Stimulated activated naive CD8-positive, alpha-beta T cell treated with anti-CD3 and anti-CD28 coated beads, Interleukin-15, Interleukin-2, amounts not matched to agents 100 ng/mL and 50 ng/mL, for 24 hours (primary cell): ENCODE results near the gene CENPT.
A peak's percentile ranks its signal among the peaks of the same experiment; 100 is the strongest.

Experiments
- H3K27ac Mint-ChIP-seq: one replicate; pipeline ENCODE4 v1.8.0; 2021; ENCODE audit warnings: mild to moderate bottlenecking, mixed read lengths
- H3K27me3 Mint-ChIP-seq: one replicate; pipeline ENCODE4 v1.8.0; 2021; ENCODE audit warnings: mixed read lengths
- H3K36me3 Mint-ChIP-seq: one replicate; pipeline ENCODE4 v1.8.0; 2021; ENCODE audit warnings: low read depth, mixed read lengths
- H3K4me1 Mint-ChIP-seq: one replicate; pipeline ENCODE4 v1.8.0; 2021; ENCODE audit warnings: low read depth, mixed read lengths
- H3K4me3 Mint-ChIP-seq: one replicate; pipeline ENCODE4 v1.8.0; 2021; ENCODE audit warnings: mild to moderate bottlenecking, mixed read lengths
- H3K9me3 Mint-ChIP-seq: one replicate; pipeline ENCODE4 v1.8.0; 2021; ENCODE audit warnings: mixed read lengths

The CENPT gene

GRCh38 chr16:67881621-67882161 is 34.2 kb upstream of the CENPT start:
- no peaks in the 10 kb centered on the region for H3K27me3 Mint-ChIP-seq
- H3K9me3 Mint-ChIP-seq: no peaks in the 10 kb centered on the region
- no peak overlapping the region for H3K4me3 Mint-ChIP-seq
- H3K4me1 Mint-ChIP-seq: no peaks in the 10 kb centered on the region
- H3K36me3 Mint-ChIP-seq: peaks cover 57% of the 10 kb centered on the region
- no peak overlapping the region for H3K27ac Mint-ChIP-seq

- Mint-ChIP-seq H3K36me3 (peaks cover 63% of the 10 kb centered on the region), H3K27ac (no peak overlapping the region), H3K9me3 (no peaks in the 10 kb centered on the region), H3K4me1 (peaks cover under 1% of the 10 kb centered on the region), H3K27me3 (no peaks in the 10 kb centered on the region), H3K4me3 (no peak overlapping the region)
These were observed 33.1 kb upstream of the CENPT start for GRCh38 chr16:67880584-67880983.

GRCh38 chr16:67879936-67880335 is 32.4 kb upstream of the CENPT start:
- peaks cover 7% of the 10 kb centered on the region for H3K4me1 Mint-ChIP-seq
- peaks cover 63% of the 10 kb centered on the region for H3K36me3 Mint-ChIP-seq
- H3K9me3 Mint-ChIP-seq: no peaks in the 10 kb centered on the region
- no peak overlapping the region for H3K27ac Mint-ChIP-seq
- H3K4me3 Mint-ChIP-seq: no peak overlapping the region
- H3K27me3 Mint-ChIP-seq: no peaks in the 10 kb centered on the region

- Mint-ChIP-seq H3K4me1 (peaks cover 12% of the 10 kb centered on the region), H3K36me3 (peaks cover 61% of the 10 kb centered on the region), H3K27ac (no peak overlapping the region)
These were observed 32.0 kb upstream of the CENPT start for GRCh38 chr16:67879462-67879861.

GRCh38 chr16:67878846-67879245 is 31.4 kb upstream of the CENPT start:
- peaks cover 58% of the 10 kb centered on the region for H3K36me3 Mint-ChIP-seq
- H3K27me3 Mint-ChIP-seq: no peaks in the 10 kb centered on the region
- H3K4me1 Mint-ChIP-seq: peaks cover 18% of the 10 kb centered on the region
- no peak overlapping the region for H3K27ac Mint-ChIP-seq
- H3K4me3 Mint-ChIP-seq: no peak overlapping the region
- H3K9me3 Mint-ChIP-seq: no peaks in the 10 kb centered on the region

More at GRCh38 chr16:67879462-67879861, 32.0 kb upstream of the CENPT start:
- Mint-ChIP-seq H3K9me3 (no peaks in the 10 kb centered on the region), H3K4me3 (no peak overlapping the region), H3K27me3 (no peaks in the 10 kb centered on the region)

GRCh38 chr16:67878232-67878631 is 30.7 kb upstream of the CENPT start:
- no peak overlapping the region for H3K4me3 Mint-ChIP-seq

GRCh38 chr16:67877064-67877463 is 29.6 kb upstream of the CENPT start:
- no peak overlapping the region for H3K4me3 Mint-ChIP-seq
- no peaks in the 10 kb centered on the region for H3K27me3 Mint-ChIP-seq
- peaks cover 26% of the 10 kb centered on the region for H3K4me1 Mint-ChIP-seq
- H3K9me3 Mint-ChIP-seq: no peaks in the 10 kb centered on the region
- peaks cover 43% of the 10 kb centered on the region for H3K36me3 Mint-ChIP-seq
- no peak overlapping the region for H3K27ac Mint-ChIP-seq

More at GRCh38 chr16:67878232-67878631, 30.7 kb upstream of the CENPT start:
- no peaks in the 10 kb centered on the region for H3K9me3 Mint-ChIP-seq
- peaks cover 52% of the 10 kb centered on the region for H3K36me3 Mint-ChIP-seq
- no peak overlapping the region for H3K27ac Mint-ChIP-seq
- no peaks in the 10 kb centered on the region for H3K27me3 Mint-ChIP-seq
- peaks cover 22% of the 10 kb centered on the region for H3K4me1 Mint-ChIP-seq

- peak overlapping the region; percentile 87 for H3K4me3 Mint-ChIP-seq
- peak overlapping the region; percentile 77 for H3K27ac Mint-ChIP-seq
- H3K9me3 Mint-ChIP-seq: no peaks in the 10 kb centered on the region
- H3K27me3 Mint-ChIP-seq: no peaks in the 10 kb centered on the region
- peaks cover 43% of the 10 kb centered on the region for H3K36me3 Mint-ChIP-seq
- H3K4me1 Mint-ChIP-seq: peaks cover 26% of the 10 kb centered on the region
These were observed 26.9 kb upstream of the CENPT start for GRCh38 chr16:67874372-67874771.

- H3K4me1 Mint-ChIP-seq: peaks cover 26% of the 10 kb centered on the region
These were observed 26.2 kb upstream of the CENPT start for GRCh38 chr16:67873435-67874370.

GRCh38 chr16:67872631-67873434 is 25.3 kb upstream of the CENPT start, which contains the start of gene EDC4:
Gene EDC4 (plus strand): TSS chr16:67873052. CDS start chr16:67873262, 210 bp downstream.
- peaks cover 38% of the 10 kb centered on the region for H3K36me3 Mint-ChIP-seq
- H3K27me3 Mint-ChIP-seq: no peaks in the 10 kb centered on the region
- peaks cover 26% of the 10 kb centered on the region for H3K4me1 Mint-ChIP-seq
- H3K4me3 Mint-ChIP-seq: peak within 1 kb of the TSS; percentile 87
- H3K9me3 Mint-ChIP-seq: no peaks in the 10 kb centered on the region
- H3K27ac Mint-ChIP-seq: peak within 1 kb of the TSS; percentile 77

More at GRCh38 chr16:67873435-67874370, 26.2 kb upstream of the CENPT start:
- Mint-ChIP-seq H3K27me3 (no peaks in the 10 kb centered on the region), H3K9me3 (no peaks in the 10 kb centered on the region), H3K27ac (peak overlapping the region; percentile 77), H3K36me3 (peaks cover 36% of the 10 kb centered on the region), H3K4me3 (peak overlapping the region; percentile 87)

GRCh38 chr16:67872131-67872630 is 24.7 kb upstream of the CENPT start:
- H3K9me3 Mint-ChIP-seq: no peaks in the 10 kb centered on the region
- H3K27me3 Mint-ChIP-seq: no peaks in the 10 kb centered on the region
- H3K36me3 Mint-ChIP-seq: peaks cover 34% of the 10 kb centered on the region
- peak overlapping the region; percentile 61 for H3K27ac Mint-ChIP-seq
- peaks cover 26% of the 10 kb centered on the region for H3K4me1 Mint-ChIP-seq
- peak overlapping the region; percentile 87 for H3K4me3 Mint-ChIP-seq

GRCh38 chr16:67871256-67871655 is 23.8 kb upstream of the CENPT start:
- no peak overlapping the region for H3K4me3 Mint-ChIP-seq
- peaks cover 39% of the 10 kb centered on the region for H3K36me3 Mint-ChIP-seq
- peaks cover 26% of the 10 kb centered on the region for H3K4me1 Mint-ChIP-seq
- H3K9me3 Mint-ChIP-seq: no peaks in the 10 kb centered on the region
- no peak overlapping the region for H3K27ac Mint-ChIP-seq
- no peaks in the 10 kb centered on the region for H3K27me3 Mint-ChIP-seq

GRCh38 chr16:67869653-67870052 is 22.2 kb upstream of the CENPT start:
- peaks cover 47% of the 10 kb centered on the region for H3K36me3 Mint-ChIP-seq
- H3K27me3 Mint-ChIP-seq: no peaks in the 10 kb centered on the region
- no peak overlapping the region for H3K4me3 Mint-ChIP-seq
- peaks cover 16% of the 10 kb centered on the region for H3K4me1 Mint-ChIP-seq
- no peaks in the 10 kb centered on the region for H3K9me3 Mint-ChIP-seq
- no peak overlapping the region for H3K27ac Mint-ChIP-seq

- H3K9me3 Mint-ChIP-seq: no peaks in the 10 kb centered on the region
- peaks cover 49% of the 10 kb centered on the region for H3K36me3 Mint-ChIP-seq
- peaks cover 4% of the 10 kb centered on the region for H3K4me1 Mint-ChIP-seq
- no peaks in the 10 kb centered on the region for H3K27me3 Mint-ChIP-seq
- peak overlapping the region; percentile 40 for H3K27ac Mint-ChIP-seq
- no peak overlapping the region for H3K4me3 Mint-ChIP-seq
These were observed 20.8 kb upstream of the CENPT start for GRCh38 chr16:67868290-67868689.
